ENCODE results near the gene TRIM65. TPM values are rescaled to one million over a fixed set of nuclear protein-coding genes. Genes with fewer than 3 reads are reported as not detected.

Gene TRIM65
- polyA plus RNA-seq, 4 donors: 11.5 to 14.7 (median 12.8) TPM

- no peak for DNase-seq (ENCODE audit: low read depth in 4 of 4, low spot score in 3 of 4)
Measured at GRCh38 chr17:75919611-75920010, 22.9 kb upstream of the TRIM65 start.

GRCh38 chr17:75917917-75918445 is 21.2 kb upstream of the TRIM65 start:
- DNase-seq (ENCODE audit: low read depth in 4 of 4, low spot score in 3 of 4): no peak

GRCh38 chr17:75917141-75917916 is 20.6 kb upstream of the TRIM65 start:
- no peak for DNase-seq (ENCODE audit: low read depth in 4 of 4, low spot score in 3 of 4)

- DNase-seq (ENCODE audit: low read depth in 4 of 4, low spot score in 3 of 4): no peak
Measured at GRCh38 chr17:75915268-75915667, 18.5 kb upstream of the TRIM65 start.

- DNase-seq (ENCODE audit: low read depth in 4 of 4, low spot score in 3 of 4): no peak
Measured at GRCh38 chr17:75914643-75915267, 18.0 kb upstream of the TRIM65 start.

GRCh38 chr17:75913537-75914210 is 16.9 kb upstream of the TRIM65 start:
- no peak for DNase-seq (ENCODE audit: low read depth in 4 of 4, low spot score in 3 of 4)

- DNase-seq (ENCODE audit: low read depth in 4 of 4, low spot score in 3 of 4): no peak
Measured at GRCh38 chr17:75910699-75911098, 13.9 kb upstream of the TRIM65 start.

- no peak for DNase-seq (ENCODE audit: low read depth in 4 of 4, low spot score in 3 of 4)
Measured at GRCh38 chr17:75909812-75910274, 13.1 kb upstream of the TRIM65 start.

GRCh38 chr17:75909051-75909811 is 12.5 kb upstream of the TRIM65 start:
- DNase-seq (ENCODE audit: low read depth in 4 of 4, low spot score in 3 of 4): no peak

GRCh38 chr17:75908201-75908600 is 11.4 kb upstream of the TRIM65 start:
- no peak for DNase-seq (ENCODE audit: low read depth in 4 of 4, low spot score in 3 of 4)

GRCh38 chr17:75906143-75906884 is 9.6 kb upstream of the TRIM65 start:
- DNase-seq (ENCODE audit: low read depth in 4 of 4, low spot score in 3 of 4): no peak

- DNase-seq (ENCODE audit: low read depth in 4 of 4, low spot score in 3 of 4): peak; percentile 85 to 88 (median 88)
Measured at GRCh38 chr17:75904749-75905521, 8.2 kb upstream of the TRIM65 start, which contains the start of gene MRPL38. MRPL38 (minus strand) TSS chr17:75904884; CDS start chr17:75904875, 9 bp downstream.

GRCh38 chr17:75902406-75902805 is 5.7 kb upstream of the TRIM65 start:
- no peak for DNase-seq (ENCODE audit: low read depth in 4 of 4, low spot score in 3 of 4)

- DNase-seq (ENCODE audit: low read depth in 4 of 4, low spot score in 3 of 4): no peak
Measured at GRCh38 chr17:75901727-75902126, 5.0 kb upstream of the TRIM65 start.

GRCh38 chr17:75900691-75901533 is 4.2 kb upstream of the TRIM65 start:
- no peak for DNase-seq (ENCODE audit: low read depth in 4 of 4, low spot score in 3 of 4)

- no peak for DNase-seq (ENCODE audit: low read depth in 4 of 4, low spot score in 3 of 4)
Measured at GRCh38 chr17:75899767-75900468, 3.2 kb upstream of the TRIM65 start.

- no peak for DNase-seq (ENCODE audit: low read depth in 4 of 4, low spot score in 3 of 4)
Measured at GRCh38 chr17:75899353-75899752, 2.6 kb upstream of the TRIM65 start.

Measured in right renal pelvis (tissue), 4 donors.